MM.1S (cell line): ENCODE measurements around the gene RHOT2.

Source experiments
- DNase-seq: peaks from one replicate; pipeline ENCODE4 v3.0.0-alpha.2; 2015
- H2AFZ ChIP-seq: fragments of 300-600 bp; sonication (generic); 2 replicates; pipeline ENCODE4 v1.6.0; 2016; ENCODE audit warnings: antibody characterized with exemption, low read length
- H3F3A ChIP-seq: fragments of 300-600 bp; sonication (generic); 2 replicates; pipeline ENCODE4 v1.6.1; 2016; ENCODE audit warnings: mild to moderate bottlenecking, antibody characterized with exemption, low read length, moderate library complexity, mixed read lengths; ENCODE audit not compliant: insufficient read depth
- H3K27ac ChIP-seq: fragments of 300-600 bp; sonication (generic); 2 replicates; pipeline ENCODE4 v1.5.1; 2016; ENCODE audit warnings: mild to moderate bottlenecking, low read length
- H3K27me3 ChIP-seq: fragments of 300-600 bp; sonication (generic); replicated peaks from 2 replicates; pipeline ENCODE4 v1.6.0; 2016; ENCODE audit warnings: low read length; ENCODE audit not compliant: insufficient read depth
- H3K36me3 ChIP-seq: fragments of 300-600 bp; sonication (generic); replicated peaks from 2 replicates; pipeline ENCODE4 v1.6.1; 2016; ENCODE audit warnings: mild to moderate bottlenecking, low read length, mixed read lengths; ENCODE audit not compliant: insufficient read depth
- H3K4me1 ChIP-seq: fragments of 300-600 bp; sonication (generic); 2 replicates; pipeline ENCODE4 v1.6.1; 2016; ENCODE audit warnings: low read length, mixed read lengths
- H3K4me2 ChIP-seq: fragments of 300-600 bp; sonication (generic); 2 replicates; pipeline ENCODE4 v1.6.0; 2016; ENCODE audit warnings: low read depth, low read length
- H3K4me3 ChIP-seq: fragments of 300-600 bp; sonication (generic); 2 replicates; pipeline ENCODE4 v1.5.1; 2016; ENCODE audit warnings: low read length, mixed read lengths
- H3K79me2 ChIP-seq: fragments of 300-600 bp; sonication (generic); 2 replicates; pipeline ENCODE4 v1.6.1; 2016; ENCODE audit warnings: mixed run types, low read length, mixed read lengths
- H3K9ac ChIP-seq: fragments of 300-600 bp; sonication (generic); 2 replicates; pipeline ENCODE4 v1.6.1; 2016; ENCODE audit warnings: low read length, mixed read lengths
- H3K9me2 ChIP-seq: fragments of 300-600 bp; sonication (generic); replicated peaks from 2 replicates; pipeline ENCODE4 v1.6.1; 2016; ENCODE audit warnings: mild to moderate bottlenecking, low read length, mixed read lengths; ENCODE audit not compliant: insufficient read depth
- H3K9me3 ChIP-seq: fragments of 300-600 bp; sonication (generic); replicated peaks from 2 replicates; pipeline ENCODE4 v1.6.1; 2016; ENCODE audit warnings: mild to moderate bottlenecking, low read length, mixed read lengths; ENCODE audit not compliant: insufficient read depth
- H4K20me1 ChIP-seq: fragments of 300-600 bp; sonication (generic); 2 replicates; pipeline ENCODE4 v1.6.1; 2016; ENCODE audit warnings: mild to moderate bottlenecking, low read length, moderate library complexity, mixed read lengths; ENCODE audit not compliant: insufficient read depth
- CTCF ChIP-seq: fragments of 300-600 bp; sonication (generic); IDR thresholded peaks from 2 replicates; pipeline ENCODE4 v1.5.1; 2016; ENCODE audit warnings: antibody characterized with exemption, low read length, mixed read lengths
- EZH2 ChIP-seq: fragments of 300-600 bp; sonication (generic); optimal IDR thresholded peaks from 2 replicates; pipeline ENCODE3; 2017; ENCODE audit warnings: low read depth, mild to moderate bottlenecking, antibody characterized with exemption, low read length, mixed read lengths
- EZH2phosphoT487 ChIP-seq: fragments of 300-600 bp; sonication (generic); IDR thresholded peaks from 2 replicates; pipeline ENCODE4 v1.6.1; 2018; ENCODE audit warnings: antibody characterized with exemption, low read length

RHOT2 gene

GRCh38 chr16:629833-630248 is 38.1 kb upstream of the RHOT2 start:
- no peaks in the 10 kb centered on the region for H3K36me3 ChIP-seq
- H3F3A ChIP-seq: no peaks in the 10 kb centered on the region
- no peak for DNase-seq
- H2AFZ ChIP-seq: no peak overlapping the region
- no peaks in the 10 kb centered on the region for H3K9me3 ChIP-seq
- H3K27ac ChIP-seq: no peak overlapping the region
- H3K9me2 ChIP-seq: no peaks in the 10 kb centered on the region
- H3K79me2 ChIP-seq: peaks cover 3% of the 10 kb centered on the region
- TF ChIP-seq EZH2phosphoT487 (no peak), CTCF (no peak), EZH2 (no peak)
- no peak overlapping the region for H3K9ac ChIP-seq
- H3K4me3 ChIP-seq: no peak overlapping the region
- no peaks in the 10 kb centered on the region for H4K20me1 ChIP-seq
- H3K4me2 ChIP-seq: no peak overlapping the region
- no peaks in the 10 kb centered on the region for H3K27me3 ChIP-seq
- no peaks in the 10 kb centered on the region for H3K4me1 ChIP-seq

- Histone ChIP-seq H3K27me3 (no peaks in the 10 kb centered on the region), H3K4me3 (no peak overlapping the region), H3K9me2 (no peaks in the 10 kb centered on the region), H2AFZ (no peak overlapping the region), H3K36me3 (no peaks in the 10 kb centered on the region), H3K27ac (no peak overlapping the region), H3F3A (no peaks in the 10 kb centered on the region), H3K9me3 (no peaks in the 10 kb centered on the region), H3K9ac (no peak overlapping the region), H3K4me1 (0 out of 2 replicates have a peak, but pooled peaks cover 3% of the 10 kb centered on the region), H3K4me2 (no peak overlapping the region), H3K79me2 (peaks cover 8% of the 10 kb centered on the region), H4K20me1 (no peaks in the 10 kb centered on the region)
- no peak for TF ChIP-seq EZH2phosphoT487
- no peak for TF ChIP-seq CTCF
- DNase-seq: no peak
These were observed 37.6 kb upstream of the RHOT2 start for GRCh38 chr16:630249-630814.

DNA sequence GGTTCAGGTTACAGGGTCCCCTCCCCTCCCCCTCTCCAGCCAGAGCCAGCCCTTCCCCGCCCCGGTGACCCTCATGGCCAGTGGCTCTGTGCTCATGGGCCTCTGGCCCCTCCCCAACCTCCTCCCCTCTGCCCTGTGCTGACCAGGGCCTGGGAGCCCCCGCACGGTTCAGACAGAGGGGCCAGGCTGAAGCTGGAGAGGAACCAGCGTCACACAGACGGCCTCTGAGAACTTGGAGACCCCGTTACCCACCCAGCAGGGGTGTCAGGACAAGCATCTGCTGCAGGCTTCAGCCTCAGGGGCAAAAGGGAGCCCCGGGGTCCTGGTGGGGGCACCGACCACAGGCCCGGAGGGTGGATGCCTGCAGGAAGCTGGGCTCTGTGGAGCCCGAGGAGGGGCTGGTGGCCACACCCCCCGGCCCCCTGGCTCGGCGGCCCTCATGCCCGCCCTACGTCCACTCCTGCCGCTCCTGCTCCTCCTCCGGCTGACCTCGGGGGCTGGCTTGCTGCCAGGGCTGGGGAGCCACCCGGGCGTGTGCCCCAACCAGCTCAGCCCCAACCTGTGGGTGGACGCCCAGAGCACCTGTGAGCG is 37.0 kb upstream of the RHOT2 start, which contains the start of gene WFIKKN1:
TSS of gene WFIKKN1 (plus strand) at position 171 of the 591 bp plus-strand sequence. CDS start at position 440, 269 bp downstream.
- H3K4me2 ChIP-seq: no peak within 1 kb of the TSS

More for the DNA sequence above, 37.0 kb upstream of the RHOT2 start, which contains the start of gene WFIKKN1:
- no peaks in the 10 kb centered on the region for H3F3A ChIP-seq
- TF ChIP-seq EZH2phosphoT487 (no peak), CTCF (no peak), EZH2 (no peak)
- no peaks in the 10 kb centered on the region for H3K27me3 ChIP-seq
- H2AFZ ChIP-seq: no peak within 1 kb of the TSS
- H3K79me2 ChIP-seq: peaks cover 14% of the 10 kb centered on the region
- no peaks in the 10 kb centered on the region for H3K9me3 ChIP-seq
- H3K4me3 ChIP-seq: no peak within 1 kb of the TSS
- DNase-seq: no peak
- H3K9ac ChIP-seq: no peak within 1 kb of the TSS
- no peak within 1 kb of the TSS for H3K27ac ChIP-seq
- no peaks in the 10 kb centered on the region for H3K36me3 ChIP-seq
- H4K20me1 ChIP-seq: no peaks in the 10 kb centered on the region
- H3K9me2 ChIP-seq: no peaks in the 10 kb centered on the region
- H3K4me1 ChIP-seq: 0 out of 2 replicates have a peak, but pooled peaks cover 3% of the 10 kb centered on the region
